ELR (cell line): Measurements from ENCODE around the gene CR1L.
"Not testable (repeated sequence)": the region's sequence is repeated elsewhere in the genome, so short reads cannot be mapped to it uniquely, and the experiment has no call there.

Experiments
- DNase-seq: peaks from one replicate; pipeline ENCODE4 v3.0.0-alpha.2; 2015; ENCODE audit warnings: low read depth

CR1L gene

DNA sequence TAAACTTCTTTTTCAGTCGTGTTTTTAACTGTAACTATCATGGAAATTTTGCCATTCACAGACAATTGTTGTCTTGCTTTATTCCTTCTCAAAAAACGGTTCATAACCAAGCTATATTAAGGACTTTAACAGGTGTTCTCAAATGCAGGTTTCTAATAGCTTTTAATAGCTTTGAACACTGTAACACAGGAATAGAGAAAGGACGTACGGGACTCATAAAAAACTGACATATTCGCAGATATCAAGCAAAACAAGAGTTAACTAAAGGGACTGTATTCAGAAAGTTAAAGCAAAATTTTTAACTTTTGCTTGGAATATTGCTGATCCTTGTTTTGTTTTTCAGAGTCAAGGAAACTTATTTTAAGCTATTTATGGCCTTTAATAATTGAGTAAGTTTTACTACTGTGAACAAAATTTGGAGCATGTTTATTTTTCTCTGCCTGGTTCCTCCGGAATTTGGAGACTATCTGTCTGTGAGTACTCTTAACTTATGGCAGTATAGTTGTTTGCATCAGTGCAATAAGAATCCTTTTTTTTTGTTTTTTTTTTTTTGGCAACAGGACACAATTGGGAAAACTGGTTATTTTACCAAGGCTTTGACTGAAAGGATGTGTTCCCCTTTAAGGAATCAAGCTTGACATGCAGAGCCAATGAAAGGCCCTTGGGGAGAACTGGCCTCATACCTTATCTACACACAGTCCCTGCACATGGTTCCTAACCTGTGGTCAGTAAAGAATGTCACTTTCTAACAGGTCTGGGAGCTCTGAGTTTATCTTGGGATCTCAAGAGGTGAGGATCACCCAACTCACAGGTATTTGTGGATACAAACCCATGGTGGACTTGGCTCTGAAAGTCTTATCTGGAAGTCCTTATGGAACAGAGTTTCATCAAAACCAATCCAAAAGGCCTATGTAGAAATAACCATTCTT is 101.2 kb downstream of the CR1L start:
- DNase-seq, result no peak

DNA sequence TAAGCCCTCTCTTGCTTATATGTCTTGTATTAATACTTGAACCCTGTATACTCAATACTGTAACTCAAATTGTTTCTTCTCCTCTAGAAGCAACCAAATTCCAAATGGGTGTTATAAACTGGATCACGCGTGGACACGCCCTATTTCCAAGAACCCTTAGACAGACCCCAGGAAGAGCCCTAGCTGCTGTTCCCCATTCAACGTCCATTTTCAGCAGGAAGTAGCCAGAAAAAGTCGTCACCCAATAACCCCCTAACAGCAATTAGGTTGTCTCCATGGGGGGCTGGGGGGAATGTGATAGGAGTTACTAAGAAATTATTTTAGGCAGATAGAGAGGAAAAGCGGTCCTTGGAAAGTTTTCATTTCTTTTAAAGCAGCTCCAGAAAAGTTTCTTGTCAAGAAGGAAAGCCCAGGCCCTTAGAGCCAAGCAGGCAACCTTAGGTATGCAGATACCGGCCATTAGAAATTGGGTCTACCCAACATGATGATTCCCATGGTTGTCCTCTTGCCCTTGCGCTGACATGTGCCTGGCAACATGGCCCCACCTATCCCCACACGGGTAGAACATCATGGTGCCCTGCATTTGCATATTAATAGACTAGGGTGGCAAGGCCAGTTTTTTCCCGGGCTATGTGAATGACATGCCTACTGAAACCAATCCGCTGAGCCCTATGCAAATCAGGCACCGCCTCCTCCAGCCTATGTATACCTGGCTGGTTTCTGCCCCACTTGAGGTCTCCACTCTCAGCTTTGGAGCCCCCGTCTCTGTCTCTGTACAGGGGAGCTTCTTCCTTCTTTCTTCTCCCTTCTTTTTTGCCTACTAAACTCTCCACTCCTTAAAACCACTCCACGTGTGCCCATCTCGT is 102.9 kb downstream of the CR1L start:
- no peak for DNase-seq

DNA sequence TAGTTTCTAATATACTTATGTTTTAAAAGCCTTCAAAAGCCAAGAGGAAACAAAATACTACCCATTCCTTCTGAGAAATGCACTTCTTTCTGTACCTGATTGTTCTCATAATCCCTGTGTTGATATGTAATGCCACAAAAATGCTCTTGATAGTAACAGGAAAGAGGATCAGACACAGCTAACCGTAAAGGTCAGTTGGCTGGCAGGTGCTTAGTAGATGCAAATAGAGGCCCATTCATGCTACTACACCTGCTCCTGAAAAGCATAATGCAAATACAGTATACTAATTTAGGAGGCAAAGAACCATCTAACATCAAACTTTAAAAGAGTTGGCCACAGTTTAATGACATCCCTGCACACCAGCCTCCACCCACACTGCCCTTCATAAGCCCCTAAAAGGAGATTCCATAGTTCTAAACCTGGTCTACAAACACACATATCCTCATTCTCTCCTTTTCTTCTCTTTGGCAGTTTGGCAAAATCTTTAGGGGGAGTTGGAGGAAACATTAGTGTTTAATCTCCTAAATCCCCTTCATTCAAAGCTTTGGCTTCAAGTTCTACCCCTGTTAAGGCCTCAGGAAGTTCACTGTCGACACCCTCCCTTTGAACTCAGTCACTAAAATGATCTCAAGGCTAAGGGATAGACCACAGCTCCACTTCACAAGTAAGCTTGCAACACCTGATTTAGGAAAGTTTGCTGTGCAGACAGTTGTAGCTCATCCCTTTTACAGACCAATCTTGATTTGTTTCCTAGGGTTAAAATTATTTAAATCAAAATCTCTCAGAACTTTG is 104.0 kb downstream of the CR1L start:
- no peak for DNase-seq

DNA sequence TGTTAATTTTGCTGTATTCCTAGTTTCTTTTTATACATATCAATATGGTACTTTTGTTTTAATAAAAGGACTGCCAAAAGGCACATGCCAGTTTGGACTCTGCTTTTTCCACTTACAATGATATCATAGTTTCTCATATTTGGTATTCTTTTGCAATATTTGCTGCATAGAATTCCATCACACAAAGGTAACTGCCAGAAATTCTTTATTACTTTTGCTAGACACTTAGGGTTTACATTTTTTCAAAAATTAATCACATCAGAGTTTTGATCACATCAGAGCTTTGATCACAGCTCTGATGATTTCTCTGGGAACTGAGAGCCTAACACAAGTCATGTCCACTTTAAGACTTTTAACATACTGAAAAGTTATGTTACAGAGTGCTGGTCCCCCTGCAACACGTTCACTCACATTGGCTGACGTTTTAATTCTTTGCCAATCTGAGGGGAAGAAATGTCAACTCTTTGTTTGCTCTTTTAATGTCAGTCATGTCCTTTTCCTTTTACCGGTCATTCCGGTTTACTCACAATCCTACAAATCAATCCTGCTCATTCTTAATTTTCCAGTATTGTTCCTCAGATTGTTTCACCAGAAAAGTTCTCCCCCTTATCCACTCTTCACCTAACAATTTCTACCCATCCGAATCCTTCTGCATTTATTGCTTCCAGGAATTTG is 105.8 kb downstream of the CR1L start:
- no peak for DNase-seq

DNA sequence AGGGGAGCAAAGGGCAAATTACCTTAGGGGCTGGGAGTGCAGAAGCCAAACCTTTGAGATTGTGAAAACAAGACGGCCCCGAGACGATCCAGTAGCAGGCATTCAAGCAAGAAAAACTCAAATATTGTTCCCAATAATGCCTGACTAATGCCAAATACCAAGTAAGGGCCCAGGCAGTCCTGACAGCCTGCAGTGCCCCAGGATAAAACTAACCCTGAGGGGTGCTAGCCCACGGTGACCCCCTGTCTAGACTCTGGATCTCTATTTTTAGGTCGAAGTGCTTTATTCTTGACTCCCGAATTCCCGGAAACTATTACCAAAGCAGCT is 106.5 kb downstream of the CR1L start:
- DNase-seq, result not testable (repeated sequence)

DNA sequence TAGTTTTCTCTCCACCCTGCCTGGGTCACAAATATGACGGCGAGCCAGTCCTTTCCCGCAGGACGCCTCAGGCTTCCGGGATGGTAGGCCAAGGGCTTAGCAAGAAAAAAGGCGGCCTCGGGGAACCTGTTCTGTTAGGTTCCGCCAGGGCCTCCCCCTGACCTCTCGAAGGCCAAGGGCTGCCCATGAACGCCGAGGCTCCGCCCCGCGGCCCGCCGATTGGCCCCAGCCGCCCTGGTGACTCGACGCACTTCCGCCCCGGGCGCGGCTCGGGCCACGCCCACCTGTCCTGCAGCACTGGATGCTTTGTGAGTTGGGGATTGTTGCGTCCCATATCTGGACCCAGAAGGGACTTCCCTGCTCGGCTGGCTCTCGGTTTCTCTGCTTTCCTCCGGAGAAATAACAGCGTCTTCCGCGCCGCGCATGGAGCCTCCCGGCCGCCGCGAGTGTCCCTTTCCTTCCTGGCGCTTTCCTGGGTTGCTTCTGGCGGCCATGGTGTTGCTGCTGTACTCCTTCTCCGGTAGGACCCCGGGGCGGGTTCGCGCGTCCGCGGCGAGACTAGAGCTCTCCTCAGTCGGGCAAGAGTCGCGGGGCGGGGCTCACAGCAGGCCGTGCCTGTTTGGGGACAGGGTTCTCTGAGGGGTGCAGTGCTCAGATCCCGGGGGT is 107.0 kb downstream of the CR1L start, which contains the start of gene CD46:
TSS of gene CD46 (plus strand) at position 265 of the 666 bp plus-strand sequence. CDS start at position 424, 159 bp downstream.
- DNase-seq, result peak; percentile 96

DNA sequence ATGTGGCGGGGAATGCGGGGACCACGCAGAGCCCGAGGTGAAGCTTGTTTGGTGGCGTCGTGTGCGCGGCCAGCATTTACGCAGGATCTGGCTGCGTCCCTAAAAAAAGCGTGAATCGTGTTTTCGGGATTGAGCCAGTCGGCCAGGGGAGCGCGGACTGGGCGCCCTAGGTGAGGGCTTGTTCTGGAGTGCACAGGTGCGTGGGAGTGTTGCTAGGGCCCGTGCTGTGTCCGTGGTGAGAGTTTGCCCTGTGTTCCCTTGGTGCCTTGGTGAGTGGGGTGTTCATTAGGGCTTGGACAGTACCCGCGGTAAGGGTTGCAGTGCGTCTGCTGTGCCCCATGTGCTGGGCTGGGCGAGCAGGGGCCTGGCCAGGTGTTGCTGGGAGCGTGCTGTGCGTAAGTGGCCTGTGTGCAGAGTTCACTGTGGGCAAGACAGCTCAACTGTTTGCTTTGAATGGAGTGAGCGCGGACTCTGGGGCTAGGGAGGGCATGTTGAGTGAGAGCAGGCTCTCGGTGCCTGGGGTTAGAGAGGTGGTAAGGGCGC is 107.6 kb downstream of the CR1L start:
- DNase-seq, result peak; percentile 36

DNA sequence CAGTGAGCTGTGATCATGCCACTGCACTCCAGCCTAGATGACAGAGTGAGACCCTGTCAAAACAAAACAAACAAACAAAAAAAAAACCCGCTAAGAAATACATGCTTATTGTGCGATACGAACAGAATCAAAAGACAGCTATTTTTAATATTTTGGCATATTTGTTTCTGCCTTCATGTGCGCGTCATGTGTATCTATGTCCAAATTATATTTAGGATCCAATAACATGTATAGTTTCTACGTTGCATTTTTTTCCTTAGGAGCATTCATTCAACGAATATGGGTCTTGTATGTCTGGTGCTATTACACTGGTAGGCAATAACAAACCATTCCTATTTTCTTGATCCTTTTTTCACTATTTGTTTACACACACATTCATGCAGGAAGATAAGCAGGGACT is 108.7 kb downstream of the CR1L start:
- no peak for DNase-seq

DNA sequence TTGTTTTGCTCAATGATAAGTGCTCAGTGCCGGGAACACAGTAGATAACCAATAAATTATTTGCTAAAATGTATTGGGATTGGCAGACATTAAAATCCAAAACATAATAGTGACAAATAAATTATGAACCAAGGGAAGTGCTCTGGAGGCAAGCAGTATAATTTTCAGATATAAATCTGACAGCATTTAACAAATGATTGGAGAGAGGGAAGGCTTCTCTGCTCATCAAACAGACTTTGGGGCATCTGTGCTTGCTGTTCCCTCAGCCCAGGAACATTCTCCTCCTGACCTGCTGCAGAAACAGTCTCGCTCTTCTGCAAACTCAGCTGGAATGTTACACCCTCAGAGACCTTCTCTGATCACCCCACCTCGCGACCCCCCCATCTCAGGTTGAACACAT is 109.1 kb downstream of the CR1L start:
- DNase-seq, result no peak

DNA sequence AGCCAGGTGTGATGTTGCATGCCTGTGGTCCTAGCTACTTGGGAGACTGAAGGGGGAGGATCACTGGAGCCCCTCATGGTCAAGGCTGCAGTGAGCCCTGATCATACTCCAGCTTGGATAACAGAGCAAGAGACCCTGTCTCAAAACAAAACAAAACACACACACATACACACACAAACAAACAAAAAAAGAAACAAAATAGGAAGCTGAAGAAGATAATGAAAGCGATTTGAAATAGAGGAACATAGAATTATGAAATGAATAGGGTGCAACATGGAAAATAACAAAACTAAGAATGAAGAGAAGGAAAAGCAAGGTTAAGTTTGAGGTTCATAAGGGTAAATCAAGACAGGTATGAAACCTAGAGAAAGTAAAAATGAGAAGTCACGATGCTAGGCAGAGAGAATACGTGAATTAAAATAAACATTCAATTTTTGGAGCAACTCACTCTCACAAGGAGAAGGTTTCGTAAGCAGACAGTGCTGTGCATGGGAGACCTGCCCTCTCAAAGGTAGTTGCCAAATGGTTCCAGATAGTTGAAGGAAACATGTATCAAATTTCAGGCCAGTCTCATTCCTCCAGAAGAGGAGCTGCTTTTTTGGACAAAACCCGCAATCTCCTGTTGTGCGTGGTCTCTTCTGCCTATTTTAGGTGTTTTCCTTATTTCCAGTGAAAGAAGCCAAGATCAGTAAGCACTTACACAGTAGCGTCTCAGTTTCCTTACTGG is 110.2 kb downstream of the CR1L start:
- DNase-seq, result no peak

DNA sequence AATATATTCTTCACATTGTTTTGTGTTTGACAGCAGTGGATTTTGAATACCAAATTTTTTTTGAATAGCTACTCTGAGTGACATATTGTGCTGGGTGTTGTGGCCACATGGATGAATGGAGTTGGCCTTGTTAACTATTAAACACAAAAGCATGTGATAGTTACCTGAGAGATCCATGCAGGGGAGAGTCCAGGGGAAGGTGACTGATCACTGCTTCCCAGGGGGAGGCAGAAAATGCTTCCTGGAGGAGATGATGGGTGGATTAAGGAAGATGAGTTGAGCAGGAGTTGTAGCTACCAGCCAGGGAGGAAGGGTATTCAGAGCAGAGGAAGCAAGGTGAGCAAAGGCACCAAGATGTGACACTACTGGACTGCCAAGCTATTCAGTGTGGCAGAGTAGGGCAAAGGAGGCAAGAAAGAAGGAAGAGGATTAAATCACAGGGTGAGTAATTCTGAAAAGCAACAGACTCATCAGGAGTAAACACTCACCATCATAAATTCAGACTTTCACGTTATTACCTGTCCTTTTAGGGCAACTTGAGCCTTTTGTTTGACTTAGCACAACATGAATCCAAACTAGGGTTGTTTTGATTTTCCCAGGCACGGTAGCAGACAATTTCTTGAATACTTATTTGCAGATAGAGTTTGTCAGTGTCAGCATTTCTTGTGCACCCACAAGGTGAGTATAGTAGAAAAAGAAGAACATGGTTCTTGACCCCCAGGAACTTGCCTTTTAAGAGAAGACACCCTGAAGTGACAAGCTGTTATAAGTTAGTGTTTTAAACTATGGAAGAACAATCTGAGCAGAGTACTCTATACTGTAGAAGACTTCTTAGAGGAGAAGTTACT is 111.1 kb downstream of the CR1L start:
- peak; percentile 23 for DNase-seq

DNA sequence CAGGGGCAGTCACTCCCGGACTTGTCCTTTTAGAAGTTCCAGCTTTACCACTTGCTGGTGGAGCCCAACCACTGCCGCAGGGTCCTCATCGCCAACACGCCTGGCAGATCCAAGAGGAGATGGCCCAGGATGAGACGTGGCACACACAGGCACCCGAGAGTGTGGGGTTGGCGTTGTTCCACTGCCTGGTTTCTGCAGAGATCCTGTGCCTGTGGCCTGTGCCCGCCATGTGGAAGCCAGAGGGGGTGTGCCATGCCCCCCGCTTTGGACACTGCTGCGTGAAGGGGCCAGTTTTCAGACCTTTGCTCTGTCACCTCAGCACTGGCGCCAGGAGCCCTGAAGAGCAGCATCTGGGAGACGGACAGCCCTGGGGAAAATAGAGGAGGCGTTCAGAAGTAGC is 117.7 kb downstream of the CR1L start:
- DNase-seq, result no peak

DNA sequence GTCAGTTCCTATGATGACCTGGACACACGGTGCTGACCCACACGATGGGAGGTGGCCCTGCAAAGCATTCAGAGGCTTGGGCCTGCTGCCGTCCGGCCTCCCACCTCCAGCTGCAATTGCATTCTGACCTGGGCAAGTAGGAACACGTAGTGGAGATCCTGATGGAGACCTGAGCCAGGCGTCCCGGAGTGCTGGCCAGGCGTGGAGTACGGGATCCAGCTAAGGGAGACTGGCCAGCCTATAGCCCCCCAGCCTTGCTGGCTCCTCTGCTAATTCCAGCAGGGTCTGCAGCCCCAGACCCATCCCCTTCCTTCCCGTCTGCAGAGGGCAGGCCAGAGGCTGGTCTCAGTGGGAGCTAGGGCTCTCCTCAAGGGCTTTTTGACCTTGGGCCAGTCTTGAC is 118.2 kb downstream of the CR1L start:
- DNase-seq, result no peak

DNA sequence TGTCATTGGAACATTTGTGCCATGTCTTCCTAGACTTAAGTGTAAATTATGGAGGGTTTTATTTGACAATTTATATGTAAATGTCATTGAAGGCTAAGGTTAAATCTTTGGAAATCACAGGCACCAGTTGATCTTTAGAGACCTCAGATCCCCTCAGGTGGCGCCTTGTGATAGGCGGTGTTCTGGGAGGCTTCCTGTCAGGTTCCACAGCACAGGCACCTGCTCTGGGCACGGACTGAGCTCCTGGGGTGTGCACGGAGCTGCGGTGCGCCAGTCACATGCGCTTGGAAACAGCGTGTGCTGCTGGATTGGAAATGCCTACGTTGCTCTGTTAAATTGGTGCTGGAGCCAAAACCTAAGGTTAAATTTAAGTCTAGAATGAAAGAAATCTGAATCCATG is 119.0 kb downstream of the CR1L start:
- no peak for DNase-seq

DNA sequence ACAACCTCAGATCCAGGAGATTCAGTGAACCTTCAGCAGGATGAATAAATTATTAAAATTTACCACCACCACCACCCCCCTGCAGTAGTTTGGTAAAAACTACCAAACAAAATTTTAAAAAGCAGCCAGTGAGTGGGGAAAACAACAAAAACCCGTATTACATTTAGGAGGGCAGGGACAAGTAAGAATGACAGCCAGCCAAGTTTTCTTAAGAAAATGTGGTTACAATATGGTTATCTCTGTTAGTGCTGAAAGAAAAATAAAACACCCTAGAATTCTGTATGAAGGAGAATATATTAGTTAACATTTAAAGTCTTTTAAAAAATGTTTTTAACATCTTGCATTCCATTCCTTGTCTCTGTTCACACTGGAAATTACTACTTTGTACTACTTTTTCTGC is 121.6 kb downstream of the CR1L start:
- DNase-seq, result no peak

DNA sequence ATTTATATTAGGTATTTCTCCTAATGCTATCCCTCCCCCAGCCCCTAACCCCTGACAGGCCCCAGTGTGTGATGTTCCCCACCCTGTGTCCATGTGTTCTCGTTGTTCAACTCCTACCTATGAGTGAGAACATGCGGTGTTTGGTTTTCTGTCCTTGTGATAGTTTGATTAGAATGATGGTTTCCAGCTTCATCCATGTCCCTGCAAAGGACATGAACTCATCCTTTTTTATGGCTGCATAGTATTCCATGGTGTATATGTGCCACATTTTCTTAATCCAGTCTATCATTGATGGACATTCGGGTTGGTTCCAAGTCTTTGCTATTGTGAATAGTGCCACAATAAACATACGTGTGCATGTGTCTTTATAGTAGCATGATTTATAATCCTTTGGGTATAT is 125.6 kb downstream of the CR1L start:
- not testable (repeated sequence) for DNase-seq
